Naive thymus-derived CD4-positive, alpha-beta T cell (primary cell): ENCODE measurements around the gene ENAM. TPM values are rescaled to one million over a fixed set of nuclear protein-coding genes. Genes with fewer than 3 reads are reported as not detected.

ENCODE experiments used
- ATAC-seq: fragments of 150-1000 bp; cut with Tn5 transposase; 2 replicates; pipeline ENCODE4 v1.10.0; 2021; ENCODE audit warnings: mild to moderate bottlenecking, moderate library complexity
- CTCF ChIA-PET: fragments of 350-600 bp; sonication (Branson Sonifier 250); formaldehyde crosslinking; loops from one replicate; lab custom pipeline; 2021; ENCODE audit warnings: antibody characterized with exemption; lab: Charles Lee
- POLR2A ChIA-PET: fragments of 350-600 bp; sonication (Branson Sonifier 250); formaldehyde crosslinking; loops from one replicate; lab custom pipeline; 2021; ENCODE audit warnings: antibody characterized with exemption, inconsistent platforms; lab: Charles Lee
- DNase-seq, 9 donors: peaks; one replicate each; pipeline versions ENCODE4 v3.0.0 to v3.0.0-alpha.2; 2020 to 2022; ENCODE audit warnings: mixed read lengths in 1 of 9
- H3K27ac ChIP-seq: one replicate; pipeline ENCODE4 v1.7.0; 2013; ENCODE audit warnings: mild to moderate bottlenecking, low read depth, low read length, moderate library complexity
- H3K27me3 ChIP-seq, 2 donors: one replicate each; pipeline ENCODE4 v1.7.0; 2013; ENCODE audit warnings: low read length in 2 of 2, mild to moderate bottlenecking in 2 of 2, moderate library complexity in 2 of 2; ENCODE audit not compliant: control insufficient read depth in 2 of 2, insufficient read depth in 2 of 2
- H3K36me3 ChIP-seq, 3 experiments: 1 replicate in 2 of 3; 2 replicates in 1 of 3; pipeline ENCODE4 v1.7.0; 2013; ENCODE audit warnings: low read length in 3 of 3, mild to moderate bottlenecking in 3 of 3, moderate library complexity in 1 of 3; ENCODE audit not compliant: insufficient read depth in 3 of 3, control insufficient read depth in 2 of 3
- H3K4me1 ChIP-seq, 2 donors: one replicate each; pipeline ENCODE4 v1.7.0; 2013; ENCODE audit warnings: low read length in 2 of 2, mild to moderate bottlenecking in 2 of 2, moderate library complexity in 1 of 2; ENCODE audit not compliant: control insufficient read depth in 2 of 2, insufficient read depth in 2 of 2
- H3K4me3 ChIP-seq: 2 replicates; pipeline ENCODE4 v1.7.0; 2013; ENCODE audit warnings: mild to moderate bottlenecking, low read length
- H3K9me3 ChIP-seq, 3 experiments: 1 replicate in 2 of 3; 2 replicates in 1 of 3; pipeline ENCODE4 v1.7.0; 2013; ENCODE audit warnings: low read length in 3 of 3; ENCODE audit not compliant: control insufficient read depth in 2 of 3
- H3K27ac Mint-ChIP-seq, 9 donors: one replicate each; pipeline ENCODE4 v1.8.0; 2020 to 2022; ENCODE audit warnings: mixed read lengths in 9 of 9, mild to moderate bottlenecking in 8 of 9, moderate library complexity in 5 of 9, inconsistent platforms in 2 of 9
- H3K27me3 Mint-ChIP-seq, 5 donors: one replicate each; pipeline ENCODE4 v1.8.0; 2021 to 2022; ENCODE audit warnings: mixed read lengths in 5 of 5, mild to moderate bottlenecking in 1 of 5
- H3K36me3 Mint-ChIP-seq, 5 donors: one replicate each; pipeline ENCODE4 v1.8.0; 2020 to 2022; ENCODE audit warnings: mixed read lengths in 5 of 5, mild to moderate bottlenecking in 3 of 5, inconsistent platforms in 1 of 5
- H3K4me1 Mint-ChIP-seq, 7 donors: one replicate each; pipeline ENCODE4 v1.8.0; 2020 to 2022; ENCODE audit warnings: mixed read lengths in 7 of 7, mild to moderate bottlenecking in 3 of 7, inconsistent platforms in 1 of 7
- H3K4me3 Mint-ChIP-seq, 10 donors: one replicate each; pipeline ENCODE4 v1.8.0; 2020 to 2022; ENCODE audit warnings: mild to moderate bottlenecking in 10 of 10, mixed read lengths in 10 of 10, moderate library complexity in 6 of 10, inconsistent platforms in 2 of 10
- H3K9me3 Mint-ChIP-seq, 11 donors: one replicate each; pipeline ENCODE4 v1.8.0; 2020 to 2022; ENCODE audit warnings: mixed read lengths in 11 of 11, mild to moderate bottlenecking in 4 of 11, inconsistent platforms in 1 of 11, moderate library complexity in 1 of 11
- intact Hi-C, 2 donors: fragments of 100-400 bp; cut with micrococcal nuclease; formaldehyde crosslinking; loops; one replicate each; pipeline ENCODE4 v1.15.1; 2023
- polyA plus RNA-seq, 2 donors: library from polyadenylated mRNA; unstranded; fragments of 300-500 nt; fragmentation: Illumina TruSeq; gene quantifications; one replicate each; pipeline ENCODE4 v1.2.3, GENCODE V29; 2021
- total RNA-seq, 6 experiments: library from RNA in 5 of 6; stranded (reverse) in 5 of 6; gene quantifications; 1 replicate in 5 of 6; 2 replicates in 1 of 6; pipeline ENCODE4 v1.2.3 and lab custom pipeline; 2021 to 2026

Gene ENAM
- total and polyA plus RNA-seq, 7 experiments from 2014 or later: not detected

GRCh38 chr4:70670332-70671014 is 41.9 kb downstream of the ENAM start:
- no peak overlapping the region for H3K4me3 Mint-ChIP-seq
- no peak overlapping the region for H3K27ac ChIP-seq
- intact Hi-C loops: no loop called here
- no peaks in the 10 kb centered on the region for H3K36me3 Mint-ChIP-seq
- no peaks in the 10 kb centered on the region for H3K4me1 ChIP-seq
- ChIA-PET CTCF (no interaction called here), POLR2A (interaction anchor here (0.9 kb wide), 1 partner anchor 11 kb away, joined by 3 read pairs; no protein-coding TSS in a partner anchor)
- ATAC-seq (no peak), DNase-seq (no peak)
- no peaks in the 10 kb centered on the region for H3K36me3 ChIP-seq
- H3K4me3 ChIP-seq: no peak overlapping the region
- H3K27ac Mint-ChIP-seq: no peak overlapping the region
- peaks cover 0 to 1% (median 0%) of the 10 kb centered on the region in 11 donors for H3K9me3 Mint-ChIP-seq
- no peaks in the 10 kb centered on the region for H3K9me3 ChIP-seq
- peaks cover 0 to 5% (median 0%) of the 10 kb centered on the region in 7 donors for H3K4me1 Mint-ChIP-seq
- no peaks in the 10 kb centered on the region for H3K27me3 ChIP-seq
- peaks cover 3 to 41% (median 9%) of the 10 kb centered on the region in 5 donors for H3K27me3 Mint-ChIP-seq

DNA sequence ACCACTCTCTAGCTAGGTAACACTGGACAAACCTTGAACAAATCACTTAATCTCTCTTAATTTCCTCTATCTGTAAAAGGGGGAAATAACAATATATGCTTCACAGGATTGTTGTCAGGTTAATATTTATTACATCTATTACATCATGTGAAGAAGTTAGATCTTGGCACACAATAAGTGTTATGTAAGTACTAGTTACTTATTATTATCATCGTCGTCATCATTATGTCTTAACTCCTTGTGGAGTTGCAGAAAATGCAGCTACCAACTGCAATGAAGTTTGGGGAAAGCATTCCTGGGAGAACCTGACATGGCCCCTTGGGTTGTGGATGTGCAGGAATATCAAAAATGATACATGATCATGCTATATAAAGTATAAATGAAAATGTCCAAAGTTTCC is 42.5 kb downstream of the ENAM start:
- no peak for DNase-seq
- no peaks in the 10 kb centered on the region for H3K27me3 ChIP-seq
- H3K4me3 ChIP-seq: no peak overlapping the region
- ATAC-seq: no peak
- intact Hi-C loops: no loop called here
- no peaks in the 10 kb centered on the region for H3K4me1 ChIP-seq
- ChIA-PET POLR2A (no interaction called here), CTCF (no interaction called here)
- peaks cover 3 to 42% (median 9%) of the 10 kb centered on the region in 5 donors for H3K27me3 Mint-ChIP-seq
- no peak overlapping the region for H3K4me3 Mint-ChIP-seq
- H3K36me3 Mint-ChIP-seq: no peaks in the 10 kb centered on the region
- H3K9me3 Mint-ChIP-seq: peaks cover 0 to 1% (median 0%) of the 10 kb centered on the region in 11 donors
- no peaks in the 10 kb centered on the region for H3K9me3 ChIP-seq
- H3K4me1 Mint-ChIP-seq: peaks cover 0 to 5% (median 0%) of the 10 kb centered on the region in 7 donors
- no peak overlapping the region for H3K27ac ChIP-seq
- H3K27ac Mint-ChIP-seq: no peak overlapping the region
- H3K36me3 ChIP-seq: no peaks in the 10 kb centered on the region

DNA sequence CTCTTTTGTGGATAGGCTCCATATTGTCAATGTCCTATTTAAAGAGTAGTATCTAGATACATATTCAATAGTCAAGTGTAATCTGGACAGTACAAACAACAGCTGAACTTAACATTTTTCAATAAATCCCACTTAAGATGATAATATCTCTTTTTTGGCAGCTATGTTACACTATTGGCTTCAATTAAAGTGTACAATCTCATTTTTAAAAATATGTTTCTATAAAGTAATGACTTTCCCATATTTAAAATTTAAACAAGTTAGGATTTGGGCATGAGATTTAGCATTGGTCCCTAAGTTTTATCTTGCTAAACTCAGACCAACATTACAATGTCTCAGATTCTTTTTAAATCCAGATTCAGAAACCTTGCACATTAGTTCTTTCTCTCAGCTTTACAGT is 45.6 kb downstream of the ENAM start:
- no peak overlapping the region for H3K27ac Mint-ChIP-seq
- no peak overlapping the region for H3K4me3 Mint-ChIP-seq

GRCh38 chr4:70674731-70675130 is 46.2 kb downstream of the ENAM start:
- Mint-ChIP-seq H3K27me3 (peaks cover 3 to 34% (median 9%) of the 10 kb centered on the region in 5 donors), H3K4me3 (no peak overlapping the region), H3K36me3 (no peaks in the 10 kb centered on the region), H3K9me3 (peaks cover 0 to 1% (median 0%) of the 10 kb centered on the region in 11 donors), H3K4me1 (peaks cover 3 to 23% (median 8%) of the 10 kb centered on the region in 7 donors), H3K27ac (no peak overlapping the region)
- Histone ChIP-seq H3K4me3 (no peak overlapping the region), H3K9me3 (no peaks in the 10 kb centered on the region), H3K4me1 (no peaks in the 10 kb centered on the region), H3K36me3 (no peaks in the 10 kb centered on the region), H3K27me3 (no peaks in the 10 kb centered on the region), H3K27ac (no peak overlapping the region)
- ChIA-PET POLR2A (no interaction called here), CTCF (no interaction called here)
- ATAC-seq: no peak
- no peak for DNase-seq
- intact Hi-C loops: no loop called here

More for the DNA sequence above, 45.6 kb downstream of the ENAM start:
- Mint-ChIP-seq H3K4me1 (peaks cover 3 to 19% (median 8%) of the 10 kb centered on the region in 7 donors), H3K27me3 (peaks cover 3 to 34% (median 9%) of the 10 kb centered on the region in 5 donors), H3K36me3 (no peaks in the 10 kb centered on the region), H3K9me3 (peaks cover 0 to 1% (median 0%) of the 10 kb centered on the region in 11 donors)
- H3K4me1 ChIP-seq: no peaks in the 10 kb centered on the region
- DNase-seq (no peak), ATAC-seq (no peak)
- no peak overlapping the region for H3K27ac ChIP-seq
- intact Hi-C loops: no loop called here
- H3K27me3 ChIP-seq: no peaks in the 10 kb centered on the region
- no peaks in the 10 kb centered on the region for H3K9me3 ChIP-seq
- POLR2A ChIA-PET: interaction anchor here (0.6 kb wide), 1 partner anchor 204 kb away, joined by 3 read pairs; no protein-coding TSS in a partner anchor
- CTCF ChIA-PET: no interaction called here
- no peak overlapping the region for H3K4me3 ChIP-seq
- H3K36me3 ChIP-seq: no peaks in the 10 kb centered on the region

DNA sequence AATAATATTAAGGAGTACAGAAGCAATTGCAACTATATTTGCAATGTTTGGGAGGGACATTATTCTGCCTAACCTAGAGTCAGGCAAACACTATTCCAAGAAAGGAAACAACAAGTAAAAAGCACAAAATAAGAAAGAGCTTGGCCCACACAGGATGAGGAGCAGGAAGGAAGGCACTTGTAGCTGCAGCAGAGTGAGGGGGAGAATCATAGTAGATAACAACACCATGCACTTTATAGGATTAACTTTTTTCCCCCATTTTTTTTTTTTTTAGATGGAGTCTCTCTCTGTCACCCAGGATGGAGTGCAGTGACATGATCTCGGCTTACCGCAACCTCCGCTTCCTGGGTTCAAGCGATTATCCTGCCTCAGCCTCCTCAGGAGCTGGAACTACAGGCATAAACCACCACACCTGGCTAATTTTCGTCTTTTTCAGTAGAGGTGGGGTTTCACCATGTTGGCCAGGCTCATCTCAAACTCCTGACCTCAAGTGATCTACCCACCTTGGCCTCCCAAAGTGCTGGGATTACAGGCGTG is 48.1 kb downstream of the ENAM start:
- DNase-seq: no peak
- Mint-ChIP-seq H3K4me3 (peak overlapping the region in 1 of 10 donors; percentile 24), H3K4me1 (peaks cover 3 to 23% (median 8%) of the 10 kb centered on the region in 7 donors), H3K27me3 (peaks cover 0 to 19% (median 6%) of the 10 kb centered on the region in 5 donors), H3K36me3 (no peaks in the 10 kb centered on the region), H3K27ac (peak overlapping the region in 1 of 9 donors; percentile 64), H3K9me3 (no peaks in the 10 kb centered on the region)
- ATAC-seq: no peak
- CTCF ChIA-PET: no interaction called here
- H3K4me1 ChIP-seq: no peaks in the 10 kb centered on the region
- no peak overlapping the region for H3K4me3 ChIP-seq
- POLR2A ChIA-PET: interaction anchor here (0.6 to 3.1 kb wide), 3 partner anchors 12 to 205 kb away, joined by 3 to 20 read pairs (median 3); partner anchors contain the start of gene UTP3
- no peak overlapping the region for H3K27ac ChIP-seq
- intact Hi-C loops: no loop called here
- no peaks in the 10 kb centered on the region for H3K9me3 ChIP-seq
- H3K27me3 ChIP-seq: no peaks in the 10 kb centered on the region
- no peaks in the 10 kb centered on the region for H3K36me3 ChIP-seq

GRCh38 chr4:70678383-70678999 is 49.9 kb downstream of the ENAM start:
- Histone ChIP-seq H3K36me3 (no peaks in the 10 kb centered on the region), H3K4me1 (no peaks in the 10 kb centered on the region), H3K4me3 (no peak overlapping the region), H3K9me3 (no peaks in the 10 kb centered on the region), H3K27ac (no peak overlapping the region), H3K27me3 (no peaks in the 10 kb centered on the region)
- H3K36me3 Mint-ChIP-seq: peaks cover 0 to 3% (median 0%) of the 10 kb centered on the region in 5 donors
- H3K4me1 Mint-ChIP-seq: peaks cover 3 to 23% (median 8%) of the 10 kb centered on the region in 7 donors
- CTCF ChIA-PET: interaction anchor here (0.7 kb wide), 1 partner anchor 36 kb away, joined by 3 read pairs; no protein-coding TSS in a partner anchor
- intact Hi-C loops: no loop called here
- H3K27ac Mint-ChIP-seq: peak overlapping the region in 6 of 9 donors; percentile 1 to 58 (median 10)
- peaks cover 0 to 15% (median 6%) of the 10 kb centered on the region in 5 donors for H3K27me3 Mint-ChIP-seq
- H3K4me3 Mint-ChIP-seq: peak overlapping the region in 4 of 10 donors; percentile 6 to 50 (median 10)
- no peak for DNase-seq
- no peak for ATAC-seq
- peaks cover 0 to 3% (median 0%) of the 10 kb centered on the region in 11 donors for H3K9me3 Mint-ChIP-seq
- POLR2A ChIA-PET: interaction anchor here (3.1 kb wide), 1 partner anchor 10 kb away, joined by 20 read pairs; the partner anchor contains the start of gene UTP3
